Lung (tissue), 12 donors: ENCODE measurements around the gene TRIM3. TPM values are rescaled to one million over a fixed set of nuclear protein-coding genes. Genes with fewer than 3 reads are reported as not detected.

ENCODE experiments used
- ATAC-seq: fragments of 200-7000 bp; cut with Tn5 transposase; one replicate; pipeline ENCODE4 v1.9.1; 2020; ENCODE audit warnings: moderate number of reproducible peaks; ENCODE audit not compliant: insufficient read depth, low FRiP score
- DNase-seq, 3 donors: peaks; one replicate each; pipeline ENCODE4 v3.0.0-alpha.2; 2013 to 2017
- H3K27ac ChIP-seq, 2 donors: one replicate each; pipeline ENCODE4 v1.5.1; 2013; ENCODE audit warnings: mild to moderate bottlenecking in 2 of 2, moderate library complexity in 2 of 2, control low read depth in 1 of 2, inconsistent platforms in 1 of 2, low read depth in 1 of 2, low read length in 1 of 2
- H3K27me3 ChIP-seq, 3 donors: one replicate each; pipeline ENCODE4 v1.5.1; 2013; ENCODE audit warnings: low read length in 2 of 3; ENCODE audit not compliant: control insufficient read depth in 3 of 3, insufficient read depth in 3 of 3
- H3K36me3 ChIP-seq, 4 donors: one replicate each; pipeline ENCODE4 v1.5.1; 2013; ENCODE audit warnings: low read length in 4 of 4, mild to moderate bottlenecking in 1 of 4, moderate library complexity in 1 of 4; ENCODE audit not compliant: control insufficient read depth in 4 of 4, insufficient read depth in 4 of 4
- H3K4me1 ChIP-seq, 5 donors: one replicate each; pipeline ENCODE4 v1.5.1; 2013; ENCODE audit warnings: low read length in 5 of 5, mild to moderate bottlenecking in 2 of 5, moderate library complexity in 1 of 5; ENCODE audit not compliant: control insufficient read depth in 5 of 5, insufficient read depth in 5 of 5
- H3K4me3 ChIP-seq: one replicate; pipeline ENCODE4 v1.5.1; 2013; ENCODE audit warnings: mild to moderate bottlenecking, control low read depth, moderate library complexity
- H3K9ac ChIP-seq, 2 donors: one replicate each; pipeline ENCODE4 v1.5.1; 2013; ENCODE audit warnings: low read length in 2 of 2, control low read depth in 1 of 2; ENCODE audit not compliant: insufficient read depth in 1 of 2
- H3K9me3 ChIP-seq, 4 donors: one replicate each; pipeline ENCODE4 v1.5.1; 2013; ENCODE audit warnings: low read length in 3 of 4, mild to moderate bottlenecking in 1 of 4, moderate library complexity in 1 of 4; ENCODE audit not compliant: control insufficient read depth in 4 of 4, insufficient read depth in 3 of 4
- WGBS, 2 donors: extraction: QIAGEN DNeasy Blood & Tissue Kit; methylation state at CpG; one replicate each; pipeline ENCODE4 v1.1.7; 2013; 5-methylcytosine and 5-hydroxymethylcytosine counted together
- polyA plus RNA-seq, 2 donors: library from polyadenylated mRNA; stranded (reverse); fragments of 200-250 nt; gene quantifications; one replicate each; pipeline ENCODE4 v1.2.1, GENCODE V29; 2013
- total RNA-seq, 2 donors: library from RNA; depleted of rRNA in 1 of 2; stranded (reverse); fragments of >200 nt in 1 of 2; gene quantifications; one replicate each; pipeline ENCODE4 v1.2.1, GENCODE V29; 2014 to 2021
- TF ChIP-seq, protein P1 (sequence below): IDR thresholded peaks from 2 replicates; pipeline ENCODE4 v1.5.1; 2012; ENCODE audit warnings: mild to moderate bottlenecking; ENCODE audit errors: control extremely low read depth, extremely low read depth
- donor health status: control.
- donor health status: control.
- donor health status: Bipolar disorder and iron deficiency.
- donor health status: healthy.
- donor health status: DM: yes; HTN: yes; CAD: no.

The TRIM3 gene
- total and polyA plus RNA-seq, 4 donors, result 15.7 to 29.0 (median 22.4) TPM

DNA sequence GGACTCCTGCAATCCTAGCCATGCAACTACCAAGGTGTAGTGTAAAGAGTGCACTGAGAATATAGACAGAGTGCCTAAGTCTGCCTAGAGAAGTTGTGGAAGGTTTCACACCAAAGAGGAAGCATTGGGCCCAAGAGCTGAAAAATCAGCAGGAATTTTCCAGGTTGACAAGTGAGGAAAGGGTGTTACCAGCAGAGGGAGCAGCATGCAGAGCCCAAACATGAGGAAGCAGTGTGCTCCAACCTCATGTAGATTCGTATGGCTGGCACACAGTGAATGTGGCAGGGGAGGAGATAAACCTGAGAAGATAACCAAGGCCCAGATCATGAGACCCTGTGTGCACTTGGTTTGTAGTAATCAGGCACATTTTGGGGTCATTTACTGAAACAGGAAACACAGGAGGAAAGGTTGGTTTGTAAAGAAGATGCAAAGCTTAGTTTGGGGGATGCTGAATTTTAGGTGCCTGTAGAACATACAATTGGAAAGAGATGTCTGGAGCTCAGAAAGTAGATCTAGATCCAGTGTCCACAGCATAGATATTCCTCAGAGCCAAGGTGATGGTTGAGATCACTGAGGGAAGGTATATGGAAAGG lies 34.7 kb downstream of the TRIM3 start:
- WGBS, 2 donors, result 3 to 25% methylated on average over 1 of the region's 1 CpG
- no peaks in the 10 kb centered on the region for H3K9me3 ChIP-seq
- TF ChIP-seq, protein P1, sequence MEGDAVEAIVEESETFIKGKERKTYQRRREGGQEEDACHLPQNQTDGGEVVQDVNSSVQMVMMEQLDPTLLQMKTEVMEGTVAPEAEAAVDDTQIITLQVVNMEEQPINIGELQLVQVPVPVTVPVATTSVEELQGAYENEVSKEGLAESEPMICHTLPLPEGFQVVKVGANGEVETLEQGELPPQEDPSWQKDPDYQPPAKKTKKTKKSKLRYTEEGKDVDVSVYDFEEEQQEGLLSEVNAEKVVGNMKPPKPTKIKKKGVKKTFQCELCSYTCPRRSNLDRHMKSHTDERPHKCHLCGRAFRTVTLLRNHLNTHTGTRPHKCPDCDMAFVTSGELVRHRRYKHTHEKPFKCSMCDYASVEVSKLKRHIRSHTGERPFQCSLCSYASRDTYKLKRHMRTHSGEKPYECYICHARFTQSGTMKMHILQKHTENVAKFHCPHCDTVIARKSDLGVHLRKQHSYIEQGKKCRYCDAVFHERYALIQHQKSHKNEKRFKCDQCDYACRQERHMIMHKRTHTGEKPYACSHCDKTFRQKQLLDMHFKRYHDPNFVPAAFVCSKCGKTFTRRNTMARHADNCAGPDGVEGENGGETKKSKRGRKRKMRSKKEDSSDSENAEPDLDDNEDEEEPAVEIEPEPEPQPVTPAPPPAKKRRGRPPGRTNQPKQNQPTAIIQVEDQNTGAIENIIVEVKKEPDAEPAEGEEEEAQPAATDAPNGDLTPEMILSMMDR, result peak; percentile 42
- H3K27ac ChIP-seq, result no peak overlapping the region
- no peak overlapping the region for H3K4me3 ChIP-seq
- peak; percentile 59 for ATAC-seq
- no peaks in the 10 kb centered on the region for H3K27me3 ChIP-seq
- peak; percentile 56 to 67 (median 60) for DNase-seq
- no peaks in the 10 kb centered on the region for H3K36me3 ChIP-seq
- H3K9ac ChIP-seq, result no peak overlapping the region
- no peaks in the 10 kb centered on the region for H3K4me1 ChIP-seq

DNA sequence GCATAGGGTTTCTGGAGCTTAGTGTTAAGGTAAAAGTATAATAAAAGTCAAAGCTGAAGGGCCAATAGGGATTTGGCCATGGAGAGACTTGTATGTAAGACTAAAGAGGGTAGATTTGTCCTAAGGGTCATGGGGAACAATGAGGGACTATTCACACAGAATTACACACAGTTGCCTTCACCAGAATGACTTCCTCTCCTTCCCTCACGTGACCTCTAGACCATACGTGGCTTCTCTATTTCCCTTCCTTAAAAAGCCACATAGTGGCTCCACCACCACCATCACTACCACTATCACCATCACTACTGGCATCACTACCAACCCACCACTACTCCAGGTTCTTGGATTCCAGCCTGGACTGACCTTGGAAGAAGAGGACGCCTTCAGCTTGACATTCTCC lies 35.7 kb downstream of the TRIM3 start:
- Histone ChIP-seq H3K27me3 (no peaks in the 10 kb centered on the region), H3K36me3 (no peaks in the 10 kb centered on the region), H3K9me3 (no peaks in the 10 kb centered on the region), H3K4me1 (no peaks in the 10 kb centered on the region), H3K27ac (no peak overlapping the region), H3K4me3 (no peak overlapping the region), H3K9ac (no peak overlapping the region)
- WGBS, 2 donors, result 47 to 62% methylated on average over 3 of the region's 3 CpGs
- ATAC-seq, result peak; percentile 48
- TF ChIP-seq, protein P1, result no peak
- no peak for DNase-seq

DNA sequence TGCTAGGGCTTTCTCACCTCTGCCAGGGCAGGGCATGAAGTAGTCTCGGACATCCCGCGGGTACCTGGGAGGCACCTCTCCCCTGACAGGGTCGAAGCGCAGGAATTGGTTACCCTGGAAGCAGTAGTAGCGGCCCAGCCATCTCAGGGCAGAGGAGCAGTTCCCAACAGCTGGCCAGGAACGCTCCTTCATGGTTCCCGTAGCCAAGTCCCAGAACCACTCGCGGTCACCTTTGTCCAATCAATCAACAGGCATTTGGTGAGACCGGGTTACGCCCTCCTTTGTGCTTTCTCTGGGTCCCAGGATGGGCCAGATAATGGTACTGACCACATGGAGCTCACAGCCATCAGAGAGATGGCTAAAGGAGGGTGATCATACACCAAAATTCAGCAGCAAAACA lies 36.3 kb downstream of the TRIM3 start:
- Histone ChIP-seq H3K36me3 (no peaks in the 10 kb centered on the region), H3K4me3 (no peak overlapping the region), H3K9ac (no peak overlapping the region), H3K4me1 (no peaks in the 10 kb centered on the region), H3K27ac (no peak overlapping the region), H3K27me3 (no peaks in the 10 kb centered on the region), H3K9me3 (no peaks in the 10 kb centered on the region)
- DNase-seq, result no peak
- 93 to 96% methylated on average over 12 of the region's 12 CpGs for WGBS, 2 donors
- no peak for ATAC-seq
- TF ChIP-seq, protein P1, result no peak
